ENCODE measurements around the gene CENPH.
"Not testable (repeated sequence)": the region's sequence is repeated elsewhere in the genome, so short reads cannot be mapped to it uniquely, and the experiment has no call there.

The CENPH gene

DNA sequence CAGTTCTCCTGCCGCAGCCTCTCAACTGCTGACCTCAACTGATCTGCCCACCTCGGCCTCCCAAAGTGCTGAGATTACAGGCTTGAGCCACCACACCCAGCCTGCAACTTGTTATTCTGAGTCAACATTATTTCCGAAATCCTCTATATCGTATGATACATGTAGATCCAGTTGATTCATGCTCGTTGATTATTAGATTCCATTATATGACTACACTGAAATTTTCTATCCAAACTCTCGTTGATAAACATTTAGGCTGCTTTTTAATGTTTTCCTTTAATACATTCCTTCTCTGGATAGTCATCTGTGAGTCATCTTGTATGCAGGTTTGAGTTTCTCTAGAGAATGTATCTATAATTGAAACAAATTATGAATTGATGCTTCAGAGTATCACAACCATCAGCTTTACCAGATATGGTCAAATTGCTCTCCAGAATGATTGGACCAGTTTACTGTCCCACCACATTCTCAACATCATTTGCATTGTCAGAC, 49.4 kb downstream of the CENPH start:
- no peak overlapping the region for H3K4me3 ChIP-seq (ENCODE audit: low read depth, low read length)

GRCh38 chr5:69242215-69242927, 53.0 kb downstream of the CENPH start:
- TF ChIP-seq, protein P1, sequence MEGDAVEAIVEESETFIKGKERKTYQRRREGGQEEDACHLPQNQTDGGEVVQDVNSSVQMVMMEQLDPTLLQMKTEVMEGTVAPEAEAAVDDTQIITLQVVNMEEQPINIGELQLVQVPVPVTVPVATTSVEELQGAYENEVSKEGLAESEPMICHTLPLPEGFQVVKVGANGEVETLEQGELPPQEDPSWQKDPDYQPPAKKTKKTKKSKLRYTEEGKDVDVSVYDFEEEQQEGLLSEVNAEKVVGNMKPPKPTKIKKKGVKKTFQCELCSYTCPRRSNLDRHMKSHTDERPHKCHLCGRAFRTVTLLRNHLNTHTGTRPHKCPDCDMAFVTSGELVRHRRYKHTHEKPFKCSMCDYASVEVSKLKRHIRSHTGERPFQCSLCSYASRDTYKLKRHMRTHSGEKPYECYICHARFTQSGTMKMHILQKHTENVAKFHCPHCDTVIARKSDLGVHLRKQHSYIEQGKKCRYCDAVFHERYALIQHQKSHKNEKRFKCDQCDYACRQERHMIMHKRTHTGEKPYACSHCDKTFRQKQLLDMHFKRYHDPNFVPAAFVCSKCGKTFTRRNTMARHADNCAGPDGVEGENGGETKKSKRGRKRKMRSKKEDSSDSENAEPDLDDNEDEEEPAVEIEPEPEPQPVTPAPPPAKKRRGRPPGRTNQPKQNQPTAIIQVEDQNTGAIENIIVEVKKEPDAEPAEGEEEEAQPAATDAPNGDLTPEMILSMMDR (conservative IDR thresholded peaks at IDR 0.05; ENCODE audit: low read depth, low read length), result no peak
- no peak overlapping the region for H3K4me3 ChIP-seq (ENCODE audit: low read depth, low read length)
- no peak for DNase-seq (ENCODE audit: low read depth)

More for the DNA sequence above, 49.4 kb downstream of the CENPH start:
- TF ChIP-seq, protein P1 (conservative IDR thresholded peaks at IDR 0.05; ENCODE audit: low read depth, low read length), result no peak
- peak; percentile 76 for DNase-seq (ENCODE audit: low read depth)

DNA sequence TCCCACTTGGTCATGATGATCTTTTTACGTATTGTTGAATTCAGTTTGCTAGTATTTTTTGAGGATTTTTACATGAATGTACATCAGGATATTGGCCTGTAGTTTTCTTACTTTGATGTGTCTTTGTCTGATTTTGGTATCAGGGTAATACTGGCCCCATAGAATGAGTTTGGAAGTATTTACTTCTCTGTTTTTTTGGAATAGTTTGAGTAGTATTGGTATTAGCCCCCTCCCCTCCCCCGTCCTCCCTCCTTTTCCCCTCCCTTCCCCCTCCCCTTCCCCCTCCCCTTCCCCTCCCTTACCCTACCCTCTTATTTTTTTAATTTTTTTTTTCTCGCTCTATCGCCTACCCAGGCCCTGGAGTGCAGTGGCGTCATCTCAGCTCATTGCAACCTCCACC, 55.6 kb downstream of the CENPH start:
- DNase-seq (ENCODE audit: low read depth), result no peak
- no peak overlapping the region for H3K4me3 ChIP-seq (ENCODE audit: low read depth, low read length)
- TF ChIP-seq, protein P1 (conservative IDR thresholded peaks at IDR 0.05; ENCODE audit: low read depth, low read length), result no peak

- no peak overlapping the region for H3K4me3 ChIP-seq (ENCODE audit: low read depth, low read length)
- TF ChIP-seq, protein P1 (conservative IDR thresholded peaks at IDR 0.05; ENCODE audit: low read depth, low read length), result no peak
- DNase-seq (ENCODE audit: low read depth), result no peak
Observed at GRCh38 chr5:69248019-69248418, 58.6 kb downstream of the CENPH start.

DNA sequence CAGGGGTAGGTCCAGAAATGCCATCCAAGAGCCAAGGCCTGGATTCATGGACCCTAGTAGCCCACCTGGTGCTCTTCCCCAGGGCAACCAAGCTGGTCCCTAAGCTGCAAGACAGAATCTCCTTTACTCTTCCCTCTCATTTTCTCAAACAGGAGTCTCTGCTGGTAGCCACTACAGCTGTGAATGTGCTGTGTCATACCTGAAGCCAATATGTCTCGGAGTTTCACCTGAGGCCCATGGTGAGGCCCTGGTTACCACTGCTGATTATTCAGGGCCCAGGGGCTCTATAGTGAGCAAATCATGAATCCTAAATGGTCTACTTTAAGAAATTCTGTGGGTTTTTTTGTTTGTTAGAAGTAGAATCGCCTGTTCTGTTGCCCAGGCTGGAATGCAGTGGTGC, 61.2 kb downstream of the CENPH start:
- no peak for DNase-seq (ENCODE audit: low read depth)
- no peak overlapping the region for H3K4me3 ChIP-seq (ENCODE audit: low read depth, low read length)
- TF ChIP-seq, protein P1 (conservative IDR thresholded peaks at IDR 0.05; ENCODE audit: low read depth, low read length), result no peak

DNA sequence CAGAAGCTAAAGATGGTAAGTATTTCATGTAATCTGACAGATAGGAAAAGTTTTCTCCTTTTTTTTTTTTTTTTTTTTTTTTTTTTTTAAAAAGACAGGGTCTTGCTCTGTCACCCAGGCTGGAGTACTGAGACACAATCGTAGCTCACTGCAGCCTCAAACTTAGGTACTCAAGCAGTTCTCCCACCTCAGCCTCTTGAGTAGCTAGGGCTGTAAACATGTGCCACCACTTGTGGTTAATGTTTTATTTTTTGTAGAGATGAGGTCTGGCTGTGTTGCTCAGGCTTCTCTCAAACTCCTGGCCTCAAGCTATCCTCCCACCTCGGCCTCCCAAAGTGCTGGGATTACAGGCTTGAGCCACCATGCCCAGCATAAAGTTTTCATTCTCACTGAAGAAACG, 63.1 kb downstream of the CENPH start:
- no peak overlapping the region for H3K4me3 ChIP-seq (ENCODE audit: low read depth, low read length)
- DNase-seq (ENCODE audit: low read depth), result no peak
- TF ChIP-seq, protein P1 (conservative IDR thresholded peaks at IDR 0.05; ENCODE audit: low read depth, low read length), result no peak

GRCh38 chr5:69255940-69256339, 66.6 kb downstream of the CENPH start:
- not testable (repeated sequence) for H3K4me3 ChIP-seq (ENCODE audit: low read depth, low read length)
- DNase-seq (ENCODE audit: low read depth), result peak; percentile 36
